RWPE2 (cell line): ENCODE data around the gene KDM5B.

Experiments
- ATAC-seq: fragments of 200-7000 bp; cut with Tn5 transposase; 3 replicates; pipeline ENCODE4 v1.9.1; 2021; ENCODE audit warnings: low read depth
- DNase-seq: peaks from one replicate; pipeline ENCODE4 v3.0.0-alpha.2; 2020; ENCODE audit warnings: low spot score
- H3K27ac ChIP-seq: fragments of 450-650 bp; 2 replicates; pipeline ENCODE4 v1.5.1; 2017; ENCODE audit warnings: mild to moderate bottlenecking; ENCODE audit not compliant: poor library complexity, severe bottlenecking
- H3K27me3 ChIP-seq: fragments of 250-450 bp; sonication (Bioruptor Pico); 2 replicates; pipeline ENCODE4 v1.5.1; 2021; ENCODE audit warnings: mild to moderate bottlenecking, moderate library complexity; ENCODE audit not compliant: insufficient read depth, poor library complexity, severe bottlenecking
- H3K36me3 ChIP-seq: fragments of 250-450 bp; sonication (Bioruptor Pico); 2 replicates; pipeline ENCODE4 v1.5.1; 2020; ENCODE audit warnings: low read depth, mild to moderate bottlenecking, moderate library complexity
- H3K4me1 ChIP-seq: fragments of 250-450 bp; sonication (Bioruptor Pico); 2 replicates; pipeline ENCODE4 v1.5.1; 2021; ENCODE audit warnings: mild to moderate bottlenecking, moderate library complexity; ENCODE audit not compliant: insufficient read depth, poor library complexity, severe bottlenecking
- H3K4me3 ChIP-seq: fragments of 250-450 bp; sonication (Bioruptor Pico); 2 replicates; pipeline ENCODE4 v1.5.1; 2021; ENCODE audit warnings: mild to moderate bottlenecking, moderate library complexity; ENCODE audit not compliant: severe bottlenecking
- H3K9me3 ChIP-seq: fragments of 250-450 bp; sonication (Bioruptor Pico); 2 replicates; pipeline ENCODE4 v1.5.1; 2021; ENCODE audit warnings: mild to moderate bottlenecking, moderate library complexity; ENCODE audit not compliant: severe bottlenecking
- CTCF ChIP-seq: fragments of 450-650 bp; IDR thresholded peaks from one replicate; pipeline ENCODE4 v1.5.1; 2017; ENCODE audit warnings: mild to moderate bottlenecking, moderate library complexity; ENCODE audit not compliant: poor library complexity, severe bottlenecking

Gene KDM5B

GRCh38 chr1:202806845-202807450 is 1.3 kb downstream of the KDM5B start:
- ATAC-seq (peak; percentile 15), DNase-seq (no peak)
- H3K36me3 ChIP-seq = no peaks in the 10 kb centered on the region; the same call in 1 of the 2 replicates
- H3K9me3 ChIP-seq = no peaks in the 10 kb centered on the region
- H3K27me3 ChIP-seq = no peaks in the 10 kb centered on the region
- H3K27ac ChIP-seq = peak overlapping the region; percentile 80
- H3K4me3 ChIP-seq = peak overlapping the region; percentile 72
- H3K4me1 ChIP-seq = peaks cover 36% of the 10 kb centered on the region
- TF ChIP-seq CTCF = no peak

- Histone ChIP-seq H3K9me3 (no peaks in the 10 kb centered on the region), H3K4me1 (peaks cover 33% of the 10 kb centered on the region), H3K4me3 (peak overlapping the region; percentile 72), H3K27ac (peak overlapping the region; percentile 80), H3K36me3 (no peaks in the 10 kb centered on the region; the same call in 1 of the 2 replicates), H3K27me3 (no peaks in the 10 kb centered on the region)
- ATAC-seq = no peak
- no peak for TF ChIP-seq CTCF
- no peak for DNase-seq
Measured at GRCh38 chr1:202805886-202806844, 2.1 kb downstream of the KDM5B start.

- Histone ChIP-seq H3K4me1 (peaks cover 33% of the 10 kb centered on the region), H3K27me3 (no peaks in the 10 kb centered on the region), H3K9me3 (no peaks in the 10 kb centered on the region), H3K4me3 (no peak overlapping the region), H3K36me3 (peaks cover 3% of the 10 kb centered on the region; the same call in 1 of the 2 replicates), H3K27ac (peak overlapping the region; percentile 80)
- DNase-seq (no peak), ATAC-seq (no peak)
- no peak for TF ChIP-seq CTCF
Measured at GRCh38 chr1:202804126-202804525, 4.1 kb downstream of the KDM5B start.

- Histone ChIP-seq H3K4me3 (no peak overlapping the region), H3K4me1 (peaks cover 33% of the 10 kb centered on the region), H3K9me3 (no peaks in the 10 kb centered on the region), H3K27me3 (no peaks in the 10 kb centered on the region), H3K36me3 (peaks cover 3% of the 10 kb centered on the region; the same call in 1 of the 2 replicates), H3K27ac (peak overlapping the region; percentile 80)
- no peak for DNase-seq
- no peak for TF ChIP-seq CTCF
- peak; percentile 24; the same call in 1 of the 3 replicates for ATAC-seq
Measured at GRCh38 chr1:202802998-202803932, 5.0 kb downstream of the KDM5B start.
